OCI-LY1 (cell line): ENCODE results near the gene PDZK1IP1.

Experiments used
- H2AFZ ChIP-seq: fragments of 200-600 bp; sonication (generic), shearing (Covaris generic); 2 replicates; pipeline ENCODE4 v1.6.0; 2014; ENCODE audit warnings: antibody characterized with exemption, mild to moderate bottlenecking, low read length
- H3F3A ChIP-seq: fragments of 200-600 bp; sonication (generic), shearing (Covaris generic); 2 replicates; pipeline ENCODE4 v1.6.0; 2014; ENCODE audit warnings: mild to moderate bottlenecking, antibody characterized with exemption, low read length, moderate library complexity; ENCODE audit not compliant: insufficient read depth
- H3K27ac ChIP-seq: fragments of 200-600 bp; sonication (generic); 2 replicates; pipeline ENCODE4 v1.5.1; 2014; ENCODE audit warnings: low read length, mixed run types, mild to moderate bottlenecking, low read depth; ENCODE audit not compliant: poor library complexity, severe bottlenecking
- H3K27me3 ChIP-seq: fragments of 200-600 bp; sonication (generic); 2 replicates; pipeline ENCODE4 v1.6.0; 2014; ENCODE audit warnings: antibody characterized with exemption, mild to moderate bottlenecking, low read length, moderate library complexity; ENCODE audit not compliant: insufficient read depth
- H3K36me3 ChIP-seq: fragments of 200-600 bp; sonication (generic); 2 replicates; pipeline ENCODE4 v1.6.1; 2014; ENCODE audit warnings: mild to moderate bottlenecking, antibody characterized with exemption, low read length, moderate library complexity, mixed read lengths; ENCODE audit not compliant: insufficient read depth
- H3K4me1 ChIP-seq: fragments of 200-600 bp; sonication (generic); 2 replicates; pipeline ENCODE4 v1.5.1; 2014; ENCODE audit warnings: mild to moderate bottlenecking, low read length, moderate library complexity; ENCODE audit not compliant: insufficient read depth, severe bottlenecking
- H3K4me2 ChIP-seq: fragments of 200-600 bp; sonication (generic), shearing (Covaris generic); 2 replicates; pipeline ENCODE4 v1.6.1; 2014; ENCODE audit warnings: low read length
- H3K4me3 ChIP-seq: fragments of 200-600 bp; sonication (generic); 2 replicates; pipeline ENCODE4 v1.5.1; 2014; ENCODE audit warnings: low read length, low read depth, mild to moderate bottlenecking, mixed read lengths; ENCODE audit not compliant: poor library complexity, severe bottlenecking
- H3K79me2 ChIP-seq: fragments of 200-600 bp; shearing (Covaris generic); 2 replicates; pipeline ENCODE4 v1.6.1; 2016; ENCODE audit warnings: mixed run types, low read length, mixed read lengths; ENCODE audit not compliant: insufficient read depth
- H3K9ac ChIP-seq: fragments of 200-600 bp; sonication (generic), shearing (Covaris generic); 2 replicates; pipeline ENCODE4 v1.6.1; 2014; ENCODE audit warnings: mild to moderate bottlenecking, low read length, mixed read lengths
- H3K9me2 ChIP-seq: fragments of 200-600 bp; sonication (generic), shearing (Covaris generic); 2 replicates; pipeline ENCODE4 v1.6.1; 2014; ENCODE audit warnings: low read depth, mild to moderate bottlenecking, low read length, mixed read lengths
- H3K9me3 ChIP-seq: fragments of 200-600 bp; shearing (Covaris generic); 2 replicates; pipeline ENCODE4 v1.6.1; 2014; ENCODE audit warnings: low read length, mixed read lengths
- H4K20me1 ChIP-seq: fragments of 200-600 bp; sonication (generic), shearing (Covaris generic); 2 replicates; pipeline ENCODE4 v1.6.0; 2016; ENCODE audit warnings: mild to moderate bottlenecking, low read length; ENCODE audit not compliant: insufficient read depth
- CTCF ChIP-seq: fragments of 200-600 bp; sonication (generic), shearing (Covaris generic); IDR thresholded peaks from 2 replicates; pipeline ENCODE4 v1.5.1; 2017; ENCODE audit warnings: mild to moderate bottlenecking, antibody characterized with exemption, low read length, moderate library complexity, mixed read lengths
- EZH2 ChIP-seq: fragments of 200-600 bp; sonication (generic), shearing (Covaris generic); IDR thresholded peaks from 2 replicates; pipeline ENCODE4 v1.8.0; 2017; ENCODE audit warnings: borderline replicate concordance, mixed run types, mild to moderate bottlenecking, antibody characterized with exemption, low read length, moderate library complexity, mixed read lengths

The PDZK1IP1 gene

GRCh38 chr1:47137925-47138615 lies 51.8 kb downstream of the PDZK1IP1 start:
- Histone ChIP-seq H3F3A (no peaks in the 10 kb centered on the region), H4K20me1 (no peaks in the 10 kb centered on the region), H3K27ac (no peak overlapping the region), H3K27me3 (no peaks in the 10 kb centered on the region), H3K36me3 (no peaks in the 10 kb centered on the region), H3K4me3 (no peak overlapping the region), H3K9ac (no peak overlapping the region), H2AFZ (no peak overlapping the region), H3K9me2 (no peaks in the 10 kb centered on the region), H3K4me2 (no peak overlapping the region), H3K9me3 (no peaks in the 10 kb centered on the region), H3K4me1 (no peaks in the 10 kb centered on the region), H3K79me2 (no peaks in the 10 kb centered on the region)
- TF ChIP-seq EZH2: no peak
- no peak for TF ChIP-seq CTCF

- H3K4me2 ChIP-seq: no peak within 1 kb of the TSS
- no peaks in the 10 kb centered on the region for H3K36me3 ChIP-seq
- no peaks in the 10 kb centered on the region for H3F3A ChIP-seq
- H2AFZ ChIP-seq: no peak within 1 kb of the TSS
- no peaks in the 10 kb centered on the region for H3K4me1 ChIP-seq
- no peak within 1 kb of the TSS for H3K9ac ChIP-seq
- no peak within 1 kb of the TSS for H3K4me3 ChIP-seq
- no peaks in the 10 kb centered on the region for H3K9me2 ChIP-seq
- no peak within 1 kb of the TSS for H3K27ac ChIP-seq
- TF ChIP-seq CTCF: no peak
- TF ChIP-seq EZH2: no peak
- H3K79me2 ChIP-seq: no peaks in the 10 kb centered on the region
- no peaks in the 10 kb centered on the region for H3K27me3 ChIP-seq
- H4K20me1 ChIP-seq: no peaks in the 10 kb centered on the region
- no peaks in the 10 kb centered on the region for H3K9me3 ChIP-seq
Observed at GRCh38 chr1:47137198-47137597, 52.6 kb downstream of the PDZK1IP1 start, which contains the start of gene CYP4A22. CYP4A22 (plus strand) TSS chr1:47137441; CDS start chr1:47137486, 45 bp downstream.
